ENCODE measurements around the gene SLC13A1. TPM values are rescaled to one million over a fixed set of nuclear protein-coding genes. Genes with fewer than 3 reads are reported as not detected.

Gene SLC13A1
- total and polyA plus RNA-seq, 3 donors from 2014 or later = not detected

GRCh38 chr7:123170333-123171246, 29.2 kb downstream of the SLC13A1 start:
- Histone ChIP-seq H3K27me3 (no peaks in the 10 kb centered on the region), H3K36me3 (ENCODE audit: low read depth, missing control alignments) (no peaks in the 10 kb centered on the region), H3K4me1 (no peaks in the 10 kb centered on the region), H3K4me3 (no peak overlapping the region), H3K9me3 (no peaks in the 10 kb centered on the region), H3K27ac (no peak overlapping the region)
- 87 to 88% methylated on average over 15 of the region's 15 CpGs for WGBS, 2 donors
- intact Hi-C loops (cut with DNase I; ENCODE audit: low total_unique reads) = no loop called here
- DNase-seq = no peak
- TF ChIP-seq CTCF (IDR thresholded peaks at IDR 0.05) (no peak), POLR2A (IDR thresholded peaks at IDR 0.05) (no peak)

- H3K36me3 ChIP-seq (ENCODE audit: low read depth, missing control alignments) = no peaks in the 10 kb centered on the region
- H3K4me1 ChIP-seq = no peaks in the 10 kb centered on the region
- TF ChIP-seq POLR2A (IDR thresholded peaks at IDR 0.05) = no peak
- no peak for TF ChIP-seq CTCF (IDR thresholded peaks at IDR 0.05)
- H3K4me3 ChIP-seq = no peak overlapping the region
- H3K9me3 ChIP-seq = no peaks in the 10 kb centered on the region
- no peak overlapping the region for H3K27ac ChIP-seq
- 86 to 89% methylated on average over 8 of the region's 8 CpGs for WGBS, 2 donors
- intact Hi-C loops (cut with DNase I; ENCODE audit: low total_unique reads) = no loop called here
- H3K27me3 ChIP-seq = no peaks in the 10 kb centered on the region
- no peak for DNase-seq
Measured at GRCh38 chr7:123169065-123169464, 30.7 kb downstream of the SLC13A1 start.

- Histone ChIP-seq H3K27ac (no peak overlapping the region), H3K4me1 (no peaks in the 10 kb centered on the region), H3K4me3 (no peak overlapping the region), H3K36me3 (ENCODE audit: low read depth, missing control alignments) (no peaks in the 10 kb centered on the region), H3K9me3 (no peaks in the 10 kb centered on the region), H3K27me3 (no peaks in the 10 kb centered on the region)
- TF ChIP-seq POLR2A (IDR thresholded peaks at IDR 0.05) = no peak
- no peak for TF ChIP-seq CTCF (IDR thresholded peaks at IDR 0.05)
- DNase-seq = no peak
- intact Hi-C loops (cut with DNase I; ENCODE audit: low total_unique reads) = no loop called here
Measured at GRCh38 chr7:123157606-123158005, 42.2 kb downstream of the SLC13A1 start.

- Histone ChIP-seq H3K9me3 (no peaks in the 10 kb centered on the region), H3K4me3 (no peak overlapping the region), H3K4me1 (no peaks in the 10 kb centered on the region), H3K36me3 (ENCODE audit: low read depth, missing control alignments) (no peaks in the 10 kb centered on the region), H3K27ac (no peak overlapping the region), H3K27me3 (no peaks in the 10 kb centered on the region)
- WGBS, 2 donors = 85 to 89% methylated on average over 7 of the region's 7 CpGs
- intact Hi-C loops (cut with DNase I; ENCODE audit: low total_unique reads) = no loop called here
- DNase-seq = no peak
- TF ChIP-seq CTCF (IDR thresholded peaks at IDR 0.05) (no peak), POLR2A (IDR thresholded peaks at IDR 0.05) (no peak)
Measured at GRCh38 chr7:123155571-123155970, 44.2 kb downstream of the SLC13A1 start.
